Measurements from ENCODE around the gene ICE1. TPM values are rescaled to one million over a fixed set of nuclear protein-coding genes. Genes with fewer than 3 reads are reported as not detected.

ICE1 gene
- total RNA-seq, 1 experiment from 2014 or later = 68.4 TPM

- POLR2A ChIA-PET (ENCODE audit: unreplicated experiment) = no interaction called here
These were observed 29.4 kb downstream of the ICE1 start for GRCh38 chr5:5451863-5452262.

GRCh38 chr5:5453131-5453530, 30.7 kb downstream of the ICE1 start:
- Histone ChIP-seq H2AFZ (no peak overlapping the region), H4K20me1 (ENCODE audit: insufficient read depth) (0 out of 2 replicates have a peak, but pooled peaks cover 2% of the 10 kb centered on the region), H3K79me2 (ENCODE audit: low read depth) (no peaks in the 10 kb centered on the region), H3F3A (ENCODE audit: insufficient read depth, low read depth) (0 out of 2 replicates have a peak, but pooled peaks cover 3% of the 10 kb centered on the region), H3K9me3 (ENCODE audit: insufficient read depth, low read depth) (no peaks in the 10 kb centered on the region), H3K9me2 (ENCODE audit: insufficient read depth) (no peaks in the 10 kb centered on the region), H3K4me3 (no peak overlapping the region), H3K27me3 (ENCODE audit: insufficient read depth, low read depth) (no peaks in the 10 kb centered on the region), H3K4me1 (replicated peaks; ENCODE audit: insufficient read depth) (no peaks in the 10 kb centered on the region), H3K4me2 (no peak overlapping the region), H3K27ac (no peak overlapping the region), H3K36me3 (ENCODE audit: low read depth) (peaks cover 55% of the 10 kb centered on the region)
- no TSS peak for BruUV-seq (replicated peaks)
- ChIA-PET POLR2A (ENCODE audit: unreplicated experiment) (no interaction called here), CTCF (interaction anchor here (0.6 kb wide), 1 partner anchor 574 kb away, joined by 3 read pairs; no protein-coding TSS in a partner anchor)
- TF ChIP-seq CTCF (conservative IDR thresholded peaks at IDR 0.05) (no peak), EZH2 (IDR thresholded peaks at IDR 0.05; ENCODE audit: low read depth) (no peak)
- DNase-seq = no peak
- intact Hi-C loops (cut with micrococcal nuclease; ENCODE audit: unreplicated experiment) = no loop called here

More at GRCh38 chr5:5451863-5452262, 29.4 kb downstream of the ICE1 start:
- H4K20me1 ChIP-seq (ENCODE audit: insufficient read depth) = 0 out of 2 replicates have a peak, but pooled peaks cover 2% of the 10 kb centered on the region
- H3K36me3 ChIP-seq (ENCODE audit: low read depth) = peaks cover 53% of the 10 kb centered on the region
- no peak for DNase-seq
- no TSS peak for BruUV-seq (replicated peaks)
- H3K4me2 ChIP-seq = no peak overlapping the region
- H3K4me3 ChIP-seq = no peak overlapping the region
- no peaks in the 10 kb centered on the region for H3K27me3 ChIP-seq (ENCODE audit: insufficient read depth, low read depth)
- H3K4me1 ChIP-seq (replicated peaks; ENCODE audit: insufficient read depth) = no peaks in the 10 kb centered on the region
- H3K9me2 ChIP-seq (ENCODE audit: insufficient read depth) = no peaks in the 10 kb centered on the region
- no peak overlapping the region for H2AFZ ChIP-seq
- no peaks in the 10 kb centered on the region for H3K9me3 ChIP-seq (ENCODE audit: insufficient read depth, low read depth)
- intact Hi-C loops (cut with micrococcal nuclease; ENCODE audit: unreplicated experiment) = no loop called here
- H3K79me2 ChIP-seq (ENCODE audit: low read depth) = no peaks in the 10 kb centered on the region
- 0 out of 2 replicates have a peak, but pooled peaks cover 3% of the 10 kb centered on the region for H3F3A ChIP-seq (ENCODE audit: insufficient read depth, low read depth)
- CTCF ChIA-PET = interaction anchor here (0.7 kb wide), 1 partner anchor 12 kb away, joined by 13 read pairs; no protein-coding TSS in a partner anchor
- TF ChIP-seq EZH2 (IDR thresholded peaks at IDR 0.05; ENCODE audit: low read depth) (no peak), CTCF (conservative IDR thresholded peaks at IDR 0.05) (no peak)
- no peak overlapping the region for H3K27ac ChIP-seq

GRCh38 chr5:5454391-5454790, 31.9 kb downstream of the ICE1 start:
- no peak overlapping the region for H2AFZ ChIP-seq
- no TSS peak for BruUV-seq (replicated peaks)
- ChIA-PET CTCF (interaction anchor here (0.8 kb wide), 1 partner anchor 12 kb away, joined by 3 read pairs; no protein-coding TSS in a partner anchor), POLR2A (ENCODE audit: unreplicated experiment) (no interaction called here)
- intact Hi-C loops (cut with micrococcal nuclease; ENCODE audit: unreplicated experiment) = no loop called here
- no peaks in the 10 kb centered on the region for H3K79me2 ChIP-seq (ENCODE audit: low read depth)
- H3F3A ChIP-seq (ENCODE audit: insufficient read depth, low read depth) = 0 out of 2 replicates have a peak, but pooled peaks cover 3% of the 10 kb centered on the region
- H3K9me3 ChIP-seq (ENCODE audit: insufficient read depth, low read depth) = no peaks in the 10 kb centered on the region
- no peaks in the 10 kb centered on the region for H3K27me3 ChIP-seq (ENCODE audit: insufficient read depth, low read depth)
- H4K20me1 ChIP-seq (ENCODE audit: insufficient read depth) = no peaks in the 10 kb centered on the region
- H3K4me1 ChIP-seq (replicated peaks; ENCODE audit: insufficient read depth) = no peaks in the 10 kb centered on the region
- TF ChIP-seq EZH2 (IDR thresholded peaks at IDR 0.05; ENCODE audit: low read depth) (no peak), CTCF (conservative IDR thresholded peaks at IDR 0.05) (no peak)
- DNase-seq = no peak
- no peaks in the 10 kb centered on the region for H3K9me2 ChIP-seq (ENCODE audit: insufficient read depth)
- no peak overlapping the region for H3K27ac ChIP-seq
- no peak overlapping the region for H3K4me3 ChIP-seq
- H3K4me2 ChIP-seq = no peak overlapping the region
- H3K36me3 ChIP-seq (ENCODE audit: low read depth) = peaks cover 50% of the 10 kb centered on the region
